Testis (tissue), 3 donors: ENCODE results near the gene INO80. TPM values are rescaled to one million over a fixed set of nuclear protein-coding genes. Genes with fewer than 3 reads are reported as not detected.

ENCODE experiments used
- DNase-seq: peaks from one replicate; pipeline ENCODE4 v3.0.0-alpha.2; 2019
- H3K27ac ChIP-seq, 2 donors: fragments of 200-600 bp; sonication (generic); one replicate each; pipeline ENCODE4 v1.5.1; 2019
- H3K27me3 ChIP-seq: fragments of 200-600 bp; sonication (generic); one replicate; pipeline ENCODE4 v1.5.1; 2019
- H3K36me3 ChIP-seq: fragments of 200-600 bp; sonication (generic); one replicate; pipeline ENCODE4 v1.5.1; 2017; ENCODE audit warnings: low read depth; ENCODE audit errors: missing control alignments
- H3K4me1 ChIP-seq: fragments of 200-600 bp; sonication (generic); one replicate; pipeline ENCODE4 v1.5.1; 2019
- H3K4me3 ChIP-seq, 2 donors: fragments of 200-600 bp; sonication (generic); one replicate each; pipeline ENCODE4 v1.5.1; 2017 to 2019
- H3K9me3 ChIP-seq: fragments of 200-600 bp; sonication (generic); one replicate; pipeline ENCODE4 v1.5.1; 2017
- CTCF ChIP-seq, 3 experiments: fragments of 450-650 bp in 2 of 3; fragments of 200-600 bp in 1 of 3; sonication (generic) in 1 of 3; IDR thresholded peaks; one replicate each; pipeline ENCODE4 v1.5.1; 2016 to 2019; ENCODE audit warnings: antibody characterized with exemption in 3 of 3, mild to moderate bottlenecking in 2 of 3, moderate library complexity in 1 of 3
- POLR2A ChIP-seq: fragments of 450-650 bp; IDR thresholded peaks from one replicate; pipeline ENCODE4 v1.6.1; 2017; ENCODE audit warnings: antibody characterized with exemption, mild to moderate bottlenecking, moderate library complexity
- WGBS, 2 donors: methylation state at CpG; one replicate each; pipeline ENCODE4 v1.1.5; 2018; 5-methylcytosine and 5-hydroxymethylcytosine counted together
- intact Hi-C: fragments of 100-400 bp; cut with DNase I; formaldehyde crosslinking; loops from one replicate; pipeline ENCODE4 v1.15.1; 2023; ENCODE audit warnings: low total_unique reads
- polyA plus RNA-seq: library from polyadenylated mRNA; stranded (reverse); fragments of 350-450 nt; fragmentation: Illumina TruSeq; extraction: RNeasy Lipid Tissue Mini Kit (QIAGEN cat#74804); gene quantifications from one replicate; pipeline ENCODE4 v1.2.3, GENCODE V29; 2014; ENCODE audit warnings: low read depth, low replicate concordance; ENCODE audit not compliant: insufficient read depth
- total RNA-seq, 2 donors: library from RNA; depleted of rRNA; stranded (reverse); fragments of >200 nt; gene quantifications; one replicate each; pipeline ENCODE4 v1.2.3, GENCODE V29; 2016

Gene INO80
- total and polyA plus RNA-seq, 3 donors from 2014 or later, result 21.2 to 44.2 (median 43.5) TPM

- TF ChIP-seq POLR2A, result no peak
- no peak for TF ChIP-seq CTCF (IDR thresholded peaks at IDR 0.05)
- no peak for DNase-seq
- intact Hi-C loops, result no loop called here
- Histone ChIP-seq H3K36me3 (no peaks in the 10 kb centered on the region), H3K27ac (no peak overlapping the region), H3K4me3 (no peak overlapping the region), H3K27me3 (no peaks in the 10 kb centered on the region), H3K4me1 (no peaks in the 10 kb centered on the region), H3K9me3 (no peaks in the 10 kb centered on the region)
- 91 to 93% methylated on average over 16 of the region's 16 CpGs for WGBS, 2 donors
Observed at GRCh38 chr15:40960151-40960885, 155.8 kb downstream of the INO80 start.

GRCh38 chr15:40959331-40960141, 156.5 kb downstream of the INO80 start:
- TF ChIP-seq CTCF (IDR thresholded peaks at IDR 0.05), result no peak
- no peak for TF ChIP-seq POLR2A
- Histone ChIP-seq H3K27me3 (no peaks in the 10 kb centered on the region), H3K36me3 (no peaks in the 10 kb centered on the region), H3K4me3 (no peak overlapping the region), H3K4me1 (no peaks in the 10 kb centered on the region), H3K27ac (no peak overlapping the region), H3K9me3 (no peaks in the 10 kb centered on the region)
- 88 to 90% methylated on average over 22 of the region's 22 CpGs for WGBS, 2 donors
- intact Hi-C loops, result no loop called here
- DNase-seq, result no peak

GRCh38 chr15:40958723-40959122, 157.4 kb downstream of the INO80 start:
- no peaks in the 10 kb centered on the region for H3K27me3 ChIP-seq
- no peak for TF ChIP-seq POLR2A
- TF ChIP-seq CTCF (IDR thresholded peaks at IDR 0.05), result no peak
- H3K4me3 ChIP-seq, result no peak overlapping the region
- no peak overlapping the region for H3K27ac ChIP-seq
- WGBS, 2 donors, result 93 to 94% methylated on average over 7 to 8 of the region's 8 CpGs
- H3K4me1 ChIP-seq, result peaks cover 4% of the 10 kb centered on the region
- no peaks in the 10 kb centered on the region for H3K36me3 ChIP-seq
- intact Hi-C loops, result no loop called here
- H3K9me3 ChIP-seq, result no peaks in the 10 kb centered on the region
- no peak for DNase-seq

- no peak for TF ChIP-seq CTCF (IDR thresholded peaks at IDR 0.05)
- no peak for TF ChIP-seq POLR2A
- intact Hi-C loops, result no loop called here
- H3K27ac ChIP-seq, result no peak overlapping the region
- H3K4me3 ChIP-seq, result no peak overlapping the region
- H3K4me1 ChIP-seq, result peaks cover 8% of the 10 kb centered on the region
- DNase-seq, result no peak
- H3K9me3 ChIP-seq, result no peaks in the 10 kb centered on the region
- no peaks in the 10 kb centered on the region for H3K27me3 ChIP-seq
- WGBS, 2 donors, result 85 to 86% methylated on average over 6 of the region's 6 CpGs
- H3K36me3 ChIP-seq, result no peaks in the 10 kb centered on the region
Observed at GRCh38 chr15:40958146-40958545, 157.9 kb downstream of the INO80 start.
